Right atrium auricular region (tissue), 2 donors: ENCODE measurements around the gene SLC25A36. TPM values are rescaled to one million over a fixed set of nuclear protein-coding genes. Genes with fewer than 3 reads are reported as not detected.
A peak's percentile ranks its signal among the peaks of the same experiment; 100 is the strongest.
"Not testable (repeated sequence)": the region's sequence is repeated elsewhere in the genome, so short reads cannot be mapped to it uniquely, and the experiment has no call there.

Experiments
- DNase-seq: peaks from one replicate; pipeline ENCODE4 v3.0.0-alpha.2; 2019; ENCODE audit warnings: low spot score
- H3K27ac ChIP-seq, 2 donors: fragments of 200-600 bp; sonication (generic); 1 replicate in 1 of 2; 2 replicates in 1 of 2; pipeline ENCODE4 v1.5.1; 2016 to 2019
- H3K27me3 ChIP-seq, 2 donors: fragments of 200-600 bp; sonication (generic); one replicate each; pipeline versions ENCODE4 v1.5.1 to v1.6.0; 2017 to 2019
- H3K36me3 ChIP-seq: fragments of 200-600 bp; sonication (generic); one replicate; pipeline ENCODE4 v1.5.1; 2016
- H3K4me1 ChIP-seq, 2 donors: fragments of 200-600 bp; sonication (generic); one replicate each; pipeline versions ENCODE4 v1.5.1 to v1.6.0; 2017 to 2019
- H3K4me3 ChIP-seq, 2 donors: fragments of 200-600 bp; sonication (generic); 1 replicate in 1 of 2; 2 replicates in 1 of 2; pipeline ENCODE4 v1.5.1; 2017 to 2019; ENCODE audit warnings: mild to moderate bottlenecking in 1 of 2, moderate library complexity in 1 of 2
- H3K9me3 ChIP-seq, 2 donors: fragments of 200-600 bp; sonication (generic); one replicate each; pipeline ENCODE4 v1.5.1; 2019
- CTCF ChIP-seq, 2 donors: fragments of 200-600 bp; sonication (generic); IDR thresholded peaks; one replicate each; pipeline ENCODE4 v1.5.1; 2019; ENCODE audit warnings: antibody characterized with exemption in 2 of 2
- total RNA-seq, 2 donors: library from RNA; depleted of rRNA; stranded (reverse); fragments of >200 nt; gene quantifications; one replicate each; pipeline ENCODE4 v1.1.0, GENCODE V29; 2016

SLC25A36 gene
- total RNA-seq, 2 donors from 2014 or later = 31.0 to 78.8 TPM

GRCh38 chr3:140943781-140944552 lies 2.3 kb downstream of the SLC25A36 start:
- no peaks in the 10 kb centered on the region for H3K27me3 ChIP-seq
- H3K4me3 ChIP-seq = peak overlapping the region; percentile 95
- no peak for TF ChIP-seq CTCF (IDR thresholded peaks at IDR 0.05)
- DNase-seq = no peak
- no peaks in the 10 kb centered on the region for H3K9me3 ChIP-seq
- peaks cover 0 to 46% of the 10 kb centered on the region in 2 donors for H3K4me1 ChIP-seq
- no peaks in the 10 kb centered on the region for H3K36me3 ChIP-seq
- H3K27ac ChIP-seq = peak overlapping the region; percentile 5 to 99

GRCh38 chr3:140948460-140949249 lies 7.0 kb downstream of the SLC25A36 start:
- Histone ChIP-seq H3K9me3 (no peaks in the 10 kb centered on the region), H3K27ac (no peak overlapping the region), H3K4me3 (no peak overlapping the region), H3K36me3 (no peaks in the 10 kb centered on the region), H3K27me3 (no peaks in the 10 kb centered on the region), H3K4me1 (peaks cover 0 to 70% of the 10 kb centered on the region in 2 donors)
- no peak for DNase-seq
- TF ChIP-seq CTCF (IDR thresholded peaks at IDR 0.05) = no peak

- no peak overlapping the region for H3K27ac ChIP-seq
- peaks cover 0 to 69% of the 10 kb centered on the region in 2 donors for H3K4me1 ChIP-seq
Observed at GRCh38 chr3:140950144-140950543, 8.5 kb downstream of the SLC25A36 start.

GRCh38 chr3:140950863-140951262 lies 9.2 kb downstream of the SLC25A36 start:
- Histone ChIP-seq H3K27me3 (no peaks in the 10 kb centered on the region), H3K4me1 (peaks cover 0 to 69% of the 10 kb centered on the region in 2 donors), H3K36me3 (no peaks in the 10 kb centered on the region), H3K27ac (no peak overlapping the region), H3K4me3 (no peak overlapping the region), H3K9me3 (no peaks in the 10 kb centered on the region)
- no peak for TF ChIP-seq CTCF (IDR thresholded peaks at IDR 0.05)
- no peak for DNase-seq

More at GRCh38 chr3:140950144-140950543, 8.5 kb downstream of the SLC25A36 start:
- no peak for DNase-seq
- H3K27me3 ChIP-seq = no peaks in the 10 kb centered on the region
- no peaks in the 10 kb centered on the region for H3K36me3 ChIP-seq
- TF ChIP-seq CTCF (IDR thresholded peaks at IDR 0.05) = no peak
- H3K4me3 ChIP-seq = no peak overlapping the region
- H3K9me3 ChIP-seq = no peaks in the 10 kb centered on the region

GRCh38 chr3:140951750-140952149 lies 10.1 kb downstream of the SLC25A36 start:
- H3K36me3 ChIP-seq, H3K4me3 ChIP-seq, H3K9me3 ChIP-seq, H3K27me3 ChIP-seq, DNase-seq, H3K27ac ChIP-seq: not testable (repeated sequence)
- H3K4me1 ChIP-seq = peaks cover 0 to 69% of the 10 kb centered on the region in 2 donors
